ENCODE results near the gene SNORC.

SNORC gene

GRCh38 chr2:232925153-232925820 is 55.2 kb downstream of the SNORC start:
- Histone ChIP-seq H3K36me3 (ENCODE audit: insufficient read depth) (no peaks in the 10 kb centered on the region), H3K27me3 (ENCODE audit: insufficient read depth, low read depth) (no peaks in the 10 kb centered on the region), H3K4me3 (IDR thresholded peaks at IDR 0.05; ENCODE audit: insufficient read depth, low read depth, low read length) (no peak overlapping the region), H3K27ac (no peak overlapping the region), H4K20me1 (ENCODE audit: insufficient read depth) (no peaks in the 10 kb centered on the region), H3K79me2 (ENCODE audit: insufficient read depth, low read depth) (no peaks in the 10 kb centered on the region), H3K4me1 (ENCODE audit: low read depth, poor library complexity, severe bottlenecking) (no peaks in the 10 kb centered on the region), H3K4me2 (no peak overlapping the region), H2AFZ (ENCODE audit: low read depth) (no peak overlapping the region), H3K9ac (no peak overlapping the region)
- no peak for TF ChIP-seq CTCF (conservative IDR thresholded peaks at IDR 0.05; ENCODE audit: low read depth, low read length)

- H3K4me2 ChIP-seq = no peak overlapping the region
- no peaks in the 10 kb centered on the region for H3K36me3 ChIP-seq (ENCODE audit: insufficient read depth)
- no peak overlapping the region for H3K9ac ChIP-seq
- H3K27me3 ChIP-seq (ENCODE audit: insufficient read depth, low read depth) = no peaks in the 10 kb centered on the region
- H3K27ac ChIP-seq = no peak overlapping the region
- H3K4me1 ChIP-seq (ENCODE audit: low read depth, poor library complexity, severe bottlenecking) = no peaks in the 10 kb centered on the region
- H4K20me1 ChIP-seq (ENCODE audit: insufficient read depth) = no peaks in the 10 kb centered on the region
- no peak overlapping the region for H2AFZ ChIP-seq (ENCODE audit: low read depth)
- H3K79me2 ChIP-seq (ENCODE audit: insufficient read depth, low read depth) = no peaks in the 10 kb centered on the region
- H3K4me3 ChIP-seq (IDR thresholded peaks at IDR 0.05; ENCODE audit: insufficient read depth, low read depth, low read length) = no peak overlapping the region
- no peak for TF ChIP-seq CTCF (conservative IDR thresholded peaks at IDR 0.05; ENCODE audit: low read depth, low read length)
These were observed 55.7 kb downstream of the SNORC start for GRCh38 chr2:232925821-232926156.

GRCh38 chr2:232926431-232926939 is 56.4 kb downstream of the SNORC start:
- no peak overlapping the region for H3K9ac ChIP-seq
- no peaks in the 10 kb centered on the region for H3K36me3 ChIP-seq (ENCODE audit: insufficient read depth)
- H4K20me1 ChIP-seq (ENCODE audit: insufficient read depth) = no peaks in the 10 kb centered on the region
- H3K27me3 ChIP-seq (ENCODE audit: insufficient read depth, low read depth) = no peaks in the 10 kb centered on the region
- no peak overlapping the region for H3K4me2 ChIP-seq
- no peak overlapping the region for H3K4me3 ChIP-seq (IDR thresholded peaks at IDR 0.05; ENCODE audit: insufficient read depth, low read depth, low read length)
- H3K4me1 ChIP-seq (ENCODE audit: low read depth, poor library complexity, severe bottlenecking) = no peaks in the 10 kb centered on the region
- no peak overlapping the region for H3K27ac ChIP-seq
- no peak for TF ChIP-seq CTCF (conservative IDR thresholded peaks at IDR 0.05; ENCODE audit: low read depth, low read length)
- H3K79me2 ChIP-seq (ENCODE audit: insufficient read depth, low read depth) = no peaks in the 10 kb centered on the region
- no peak overlapping the region for H2AFZ ChIP-seq (ENCODE audit: low read depth)

GRCh38 chr2:232927032-232927792 is 57.1 kb downstream of the SNORC start:
- no peak overlapping the region for H3K4me3 ChIP-seq (IDR thresholded peaks at IDR 0.05; ENCODE audit: insufficient read depth, low read depth, low read length)
- no peak overlapping the region for H3K9ac ChIP-seq
- no peak overlapping the region for H3K27ac ChIP-seq
- no peaks in the 10 kb centered on the region for H3K36me3 ChIP-seq (ENCODE audit: insufficient read depth)
- no peaks in the 10 kb centered on the region for H4K20me1 ChIP-seq (ENCODE audit: insufficient read depth)
- TF ChIP-seq CTCF (conservative IDR thresholded peaks at IDR 0.05; ENCODE audit: low read depth, low read length) = no peak
- no peaks in the 10 kb centered on the region for H3K79me2 ChIP-seq (ENCODE audit: insufficient read depth, low read depth)
- no peaks in the 10 kb centered on the region for H3K27me3 ChIP-seq (ENCODE audit: insufficient read depth, low read depth)
- H2AFZ ChIP-seq (ENCODE audit: low read depth) = no peak overlapping the region
- H3K4me1 ChIP-seq (ENCODE audit: low read depth, poor library complexity, severe bottlenecking) = no peaks in the 10 kb centered on the region
- H3K4me2 ChIP-seq = no peak overlapping the region
